HG03103 (cell line): ENCODE results near the gene RRP9.

Source experiments
- ATAC-seq: cut with Tn5 transposase; IDR thresholded peaks from one replicate; pipeline ENCODE4 v1.9.1; 2021; ENCODE audit warnings: low read depth; ENCODE audit not compliant: unreplicated experiment

RRP9 gene

DNA sequence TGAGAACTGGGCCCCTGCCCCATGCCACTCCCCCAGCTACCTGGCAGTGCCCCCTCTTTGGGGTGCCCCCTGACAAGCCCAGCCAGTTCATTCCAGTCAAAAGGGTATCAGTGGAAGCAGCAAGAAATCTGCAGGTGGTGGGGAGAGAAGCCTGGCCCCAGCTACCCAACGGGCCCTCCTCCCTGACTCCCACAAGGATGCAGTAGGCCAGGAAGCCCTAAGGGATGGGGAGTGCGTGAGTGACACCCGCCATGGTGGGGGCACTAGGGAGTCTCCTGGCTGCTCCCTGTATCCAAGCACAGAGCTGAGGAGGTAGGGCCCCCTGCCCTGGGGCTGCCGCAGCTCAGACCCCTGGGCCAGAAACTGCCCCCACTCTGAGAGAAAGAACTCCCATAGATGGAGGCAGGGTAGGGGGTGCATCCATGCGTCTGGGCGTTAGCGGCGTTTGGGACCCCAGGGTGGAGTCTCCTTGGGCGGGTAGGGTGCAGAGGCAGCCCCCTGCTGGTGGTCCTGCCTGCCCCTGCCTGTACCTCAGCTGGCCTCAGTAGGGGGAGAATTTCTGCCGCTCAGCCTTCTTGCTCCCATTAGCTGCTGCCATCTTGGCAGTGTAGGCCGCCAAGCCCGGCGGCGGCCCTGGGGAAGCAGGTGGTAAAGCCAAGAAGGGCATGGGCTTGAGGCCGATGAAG lies 16.0 kb upstream of the RRP9 start:
- ATAC-seq, result no peak

- ATAC-seq, result no peak
Measured at GRCh38 chr3:51955893-51956770, 14.4 kb upstream of the RRP9 start.

DNA sequence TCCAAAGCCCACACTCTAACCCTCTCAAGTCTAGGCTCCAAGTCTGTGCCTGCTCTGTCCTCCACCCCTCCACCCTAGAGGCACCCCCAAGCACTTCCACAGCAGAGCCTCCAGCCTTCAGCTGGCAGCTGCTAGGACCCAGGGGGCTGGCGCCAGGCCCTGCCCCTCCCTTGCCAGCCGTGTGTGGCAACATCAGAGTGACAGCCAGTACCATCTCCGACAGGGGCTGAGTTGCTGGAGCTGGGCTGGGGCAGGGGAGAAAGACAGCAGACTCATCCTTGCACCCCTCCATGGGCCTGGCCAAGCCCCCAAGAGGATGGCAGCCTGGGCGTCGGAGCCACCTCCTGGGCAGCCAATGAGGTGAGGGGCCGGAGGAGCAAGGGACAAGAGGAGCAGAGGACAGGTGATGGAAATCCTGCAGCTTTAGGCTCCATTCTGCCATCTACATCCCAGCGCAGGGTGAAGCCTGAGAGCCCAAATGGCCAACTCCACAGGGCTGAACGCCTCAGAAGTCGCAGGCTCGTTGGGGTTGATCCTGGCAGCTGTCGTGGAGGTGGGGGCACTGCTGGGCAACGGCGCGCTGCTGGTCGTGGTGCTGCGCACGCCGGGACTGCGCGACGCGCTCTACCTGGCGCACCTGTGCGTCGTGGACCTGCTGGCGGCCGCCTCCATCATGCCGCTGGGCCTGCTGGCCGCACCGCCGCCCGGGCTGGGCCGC lies 13.6 kb upstream of the RRP9 start, which contains the start of gene GPR62:
TSS of gene GPR62 (plus strand) at position 207 of the 718 bp plus-strand sequence. CDS start at position 479, 272 bp downstream.
- no peak for ATAC-seq

DNA sequence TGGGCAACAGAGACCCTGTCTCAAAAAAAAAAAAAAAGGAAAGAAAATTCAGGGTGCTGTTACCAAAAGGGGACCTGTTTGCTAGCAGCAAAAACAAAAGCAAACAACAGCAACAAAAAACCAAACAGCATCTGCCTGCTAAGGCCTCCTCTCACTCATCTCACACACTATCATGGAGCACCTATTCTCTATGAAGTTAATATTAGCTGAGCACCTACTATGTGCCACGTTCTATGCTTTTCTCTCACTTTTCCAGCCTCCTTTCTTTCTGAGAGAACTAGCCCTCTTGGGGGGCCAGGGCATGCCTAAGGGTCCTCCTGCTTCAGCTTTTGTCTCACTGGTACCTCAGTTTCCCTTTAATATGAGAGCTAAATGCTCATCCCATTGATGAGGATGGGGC lies 13.0 kb upstream of the RRP9 start:
- no peak for ATAC-seq

DNA sequence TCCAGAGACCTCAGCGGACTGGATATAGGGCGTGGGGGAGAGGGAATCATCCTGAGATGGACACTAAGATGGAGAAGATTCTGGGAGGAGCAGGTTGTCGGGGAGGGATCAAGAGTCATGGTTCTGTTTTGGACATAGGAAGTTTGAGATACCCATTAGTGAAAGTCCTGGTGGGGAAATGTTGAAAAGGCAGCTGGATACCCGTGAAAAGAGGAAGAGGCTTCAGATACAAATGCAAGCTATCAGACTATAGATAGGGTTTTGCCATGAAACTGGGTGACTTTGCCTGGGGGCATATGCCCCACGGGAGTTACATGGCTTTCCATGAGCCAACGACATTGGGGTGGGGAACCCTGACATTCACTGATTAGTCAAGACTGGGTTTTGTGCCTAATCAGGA lies 12.4 kb upstream of the RRP9 start:
- ATAC-seq, result no peak

- ATAC-seq, result no peak
Measured at GRCh38 chr3:51953445-51953844, 11.7 kb upstream of the RRP9 start.

- ATAC-seq, result no peak
Measured at GRCh38 chr3:51950899-51951298, 9.2 kb upstream of the RRP9 start.

GRCh38 chr3:51949121-51949520 lies 7.4 kb upstream of the RRP9 start:
- ATAC-seq, result no peak

DNA sequence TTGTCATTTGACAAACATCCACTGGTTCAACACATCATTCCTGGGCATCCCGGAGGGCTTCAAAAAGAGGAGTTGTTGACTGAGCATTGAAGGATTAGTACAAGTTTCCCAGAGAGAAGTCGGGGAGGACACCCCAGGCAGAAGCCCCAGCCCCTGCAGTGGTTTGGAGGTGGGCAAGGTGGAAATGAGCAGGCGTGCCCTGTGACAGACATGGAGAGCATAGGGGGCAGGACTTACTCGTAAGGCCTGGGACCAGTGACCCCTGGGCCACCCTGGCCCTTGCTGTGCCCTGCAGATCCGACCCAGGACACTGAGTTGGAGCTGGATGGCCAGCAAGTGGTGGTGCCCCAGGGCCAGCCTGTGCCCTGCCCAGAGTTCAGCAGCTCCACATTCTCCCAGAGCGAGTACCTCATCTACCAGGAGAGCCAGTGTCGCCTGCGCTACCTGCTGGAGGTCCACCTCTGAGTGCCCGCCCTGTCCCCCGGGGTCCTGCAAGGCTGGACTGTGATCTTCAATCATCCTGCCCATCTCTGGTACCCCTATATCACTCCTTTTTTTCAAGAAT lies 6.4 kb upstream of the RRP9 start:
- no peak for ATAC-seq

DNA sequence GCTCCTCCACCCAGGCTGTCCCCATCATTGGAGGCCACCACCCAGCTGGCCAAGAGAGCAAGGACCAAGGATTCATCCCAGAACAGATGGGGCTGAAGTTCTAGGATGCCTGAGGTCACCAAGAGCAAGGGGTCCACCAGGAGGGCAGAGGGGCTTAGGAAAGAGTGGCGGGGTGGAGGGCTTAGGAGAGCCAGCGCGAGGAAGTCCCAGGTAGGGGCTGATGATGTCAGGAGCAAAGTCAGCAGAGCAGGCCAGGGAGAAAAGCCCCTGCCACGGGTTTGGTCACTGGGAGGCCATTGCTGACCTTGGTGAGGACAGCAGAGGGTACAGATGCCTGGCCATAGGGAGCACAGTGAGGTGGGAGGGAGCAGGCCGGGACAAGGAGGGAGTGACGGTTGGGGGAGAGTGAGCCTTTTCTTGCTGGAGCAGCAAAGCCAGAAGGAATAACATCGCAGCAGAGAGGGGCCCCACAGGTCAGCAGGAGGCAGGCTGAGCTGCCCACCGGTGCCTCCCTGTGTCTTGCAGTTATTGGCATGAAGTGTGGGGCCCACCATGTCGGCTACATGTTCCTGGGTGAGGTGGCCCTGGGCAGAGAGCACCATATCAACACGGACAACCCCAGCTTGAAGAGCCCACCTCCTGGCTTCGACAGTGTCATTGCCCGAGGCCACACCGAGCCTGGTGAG lies 5.7 kb upstream of the RRP9 start:
- no peak for ATAC-seq

DNA sequence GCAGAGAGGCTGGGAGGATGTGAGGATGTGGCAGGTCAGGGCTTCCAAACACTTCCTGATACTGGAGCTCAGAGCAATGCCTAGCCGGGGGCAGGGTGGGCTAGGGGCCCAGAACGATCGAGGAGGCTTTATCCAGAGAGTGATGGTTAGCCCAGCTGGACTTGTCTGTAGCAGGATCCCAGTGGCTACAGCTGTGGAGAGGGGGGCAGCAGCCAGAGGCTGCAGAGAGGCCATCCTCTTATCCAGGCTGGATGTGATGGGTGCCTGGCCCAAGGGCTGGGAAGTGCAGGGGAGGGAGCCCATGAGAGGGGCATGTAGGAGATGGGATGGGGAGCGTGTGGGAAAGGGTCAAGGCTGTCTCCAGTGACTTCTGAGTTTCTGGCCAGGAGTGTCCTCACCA lies 5.1 kb upstream of the RRP9 start:
- no peak for ATAC-seq

DNA sequence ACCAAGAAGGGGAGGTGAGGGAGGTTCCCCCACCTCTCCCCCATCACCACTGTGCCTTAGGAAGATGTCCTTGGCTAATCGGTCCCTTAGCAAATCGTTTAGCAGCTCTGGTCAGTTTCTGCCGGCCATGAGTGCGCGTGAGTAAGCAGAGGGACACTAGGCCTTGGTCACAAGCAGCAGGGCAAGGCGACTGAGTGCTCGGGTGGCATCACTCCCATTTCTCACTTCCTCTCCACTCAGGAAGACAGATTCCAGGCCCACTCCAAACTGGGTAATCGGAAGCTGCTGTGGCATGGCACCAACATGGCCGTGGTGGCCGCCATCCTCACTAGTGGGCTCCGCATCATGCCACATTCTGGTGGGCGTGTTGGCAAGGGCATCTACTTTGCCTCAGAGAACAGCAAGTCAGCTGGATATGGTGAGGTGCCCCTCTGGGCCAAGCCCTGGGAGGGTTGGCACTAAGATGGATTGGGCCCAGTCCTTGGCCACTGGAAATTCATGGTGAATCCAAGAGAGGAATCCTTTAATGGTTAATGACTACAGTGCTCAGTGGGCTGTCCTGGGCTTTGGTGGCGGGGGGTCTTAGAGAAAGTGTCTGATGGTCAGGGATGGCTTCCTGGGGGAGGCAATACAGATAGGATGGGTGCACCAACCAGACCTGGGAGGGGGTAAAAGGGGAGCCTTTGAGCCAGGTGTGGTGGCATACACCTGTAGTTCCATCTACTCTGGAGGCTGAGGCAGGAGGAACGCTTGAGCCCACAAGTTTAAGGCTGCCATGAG lies 4.4 kb upstream of the RRP9 start:
- no peak for ATAC-seq

- ATAC-seq, result no peak
Measured at GRCh38 chr3:51945031-51945840, 3.5 kb upstream of the RRP9 start.

DNA sequence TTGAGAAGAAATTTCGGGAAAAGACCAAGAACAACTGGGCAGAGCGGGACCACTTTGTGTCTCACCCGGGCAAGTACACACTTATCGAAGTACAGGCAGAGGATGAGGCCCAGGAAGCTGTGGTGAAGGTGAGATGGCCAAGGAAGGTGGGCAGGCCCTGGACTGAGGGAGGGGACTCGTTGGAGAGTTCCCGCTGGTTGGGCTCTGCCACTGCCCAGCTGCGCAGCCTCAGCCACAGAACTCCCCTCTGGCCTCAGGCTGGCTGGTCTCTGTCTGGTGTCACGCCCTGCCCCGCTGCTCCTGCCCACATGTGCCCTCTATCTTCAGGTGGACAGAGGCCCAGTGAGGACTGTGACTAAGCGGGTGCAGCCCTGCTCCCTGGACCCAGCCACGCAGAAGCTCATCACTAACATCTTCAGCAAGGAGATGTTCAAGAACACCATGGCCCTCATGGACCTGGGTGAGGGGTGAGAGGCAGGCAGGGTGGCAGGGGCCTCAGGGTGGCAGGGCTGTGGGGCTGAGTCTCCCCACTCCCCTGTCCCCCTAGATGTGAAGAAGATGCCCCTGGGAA lies 2.8 kb upstream of the RRP9 start:
- ATAC-seq, result no peak

- no peak for ATAC-seq
Measured at GRCh38 chr3:51943451-51944391, 2.0 kb upstream of the RRP9 start.

DNA sequence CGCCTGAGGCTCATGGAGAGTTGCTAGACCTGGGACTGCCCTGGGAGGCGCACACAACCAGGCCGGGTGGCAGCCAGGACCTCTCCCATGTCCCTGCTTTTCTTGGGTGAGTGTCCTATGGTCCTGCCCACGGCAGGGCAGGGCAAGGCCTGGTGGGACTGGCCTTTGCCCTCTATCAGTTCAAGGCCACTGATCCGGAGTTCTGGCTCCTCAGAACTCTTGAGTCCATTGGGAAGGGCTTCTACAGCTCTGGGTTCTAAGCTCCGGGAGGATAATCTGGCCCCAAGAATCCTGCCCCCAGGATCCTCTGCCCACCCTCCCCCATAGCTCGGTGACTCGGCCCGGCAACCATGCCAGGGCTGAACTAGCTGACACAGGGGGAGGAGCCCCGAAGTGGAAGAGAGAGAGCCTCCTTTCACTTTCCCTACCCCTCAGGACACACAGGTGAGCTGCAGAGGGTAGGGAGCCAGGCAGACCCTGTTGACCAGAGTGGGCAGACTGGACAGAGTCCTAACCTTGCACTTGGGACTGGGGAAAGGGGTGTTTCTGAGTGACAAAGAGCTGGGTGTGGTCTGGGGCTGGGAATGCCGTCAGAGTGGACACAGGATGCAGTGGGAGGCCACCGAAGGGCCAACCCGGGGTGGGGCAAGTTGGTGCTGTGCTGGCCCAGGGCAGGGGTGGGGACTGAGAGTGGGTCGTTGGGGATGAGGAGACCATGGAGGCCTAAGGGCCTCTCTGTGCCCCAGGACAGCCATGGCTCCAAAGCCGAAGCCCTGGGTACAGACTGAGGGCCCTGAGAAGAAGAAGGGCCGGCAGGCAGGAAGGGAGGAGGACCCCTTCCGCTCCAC lies 1.1 kb upstream of the RRP9 start:
- peak; percentile 24 for ATAC-seq

DNA sequence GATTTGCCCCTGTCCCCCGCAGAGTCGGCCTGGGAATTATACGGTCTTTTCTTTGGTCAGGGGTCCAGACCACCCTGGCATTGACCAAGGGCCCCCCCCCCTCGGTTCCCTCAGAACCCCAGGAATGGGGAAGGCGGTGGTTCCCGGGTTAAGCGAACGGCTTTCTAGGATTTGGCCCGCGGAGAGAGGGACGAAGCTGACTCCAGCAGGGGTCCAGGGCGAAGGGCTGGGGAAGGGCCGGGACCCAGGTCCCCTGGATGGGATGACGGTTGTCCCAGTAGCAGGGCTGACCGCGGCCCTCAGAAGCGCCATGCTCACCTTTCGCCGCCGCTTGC lies 274 bp downstream of the RRP9 start:
- no peak for ATAC-seq
